ENCODE data around the gene TAF8. TPM values are rescaled to one million over a fixed set of nuclear protein-coding genes. Genes with fewer than 3 reads are reported as not detected.

Gene TAF8
- total RNA-seq, 1 donor from 2014 or later = 26.0 TPM

- DNase-seq (ENCODE audit: low spot score in 2 of 2) = no peak
- intact Hi-C loops (cut with DNase I) = no loop called here
- Histone ChIP-seq H3K4me3 (no peak overlapping the region), H3K9me3 (no peaks in the 10 kb centered on the region), H3K27me3 (no peaks in the 10 kb centered on the region), H3K27ac (no peak overlapping the region), H3K4me1 (no peaks in the 10 kb centered on the region), H3K36me3 (no peaks in the 10 kb centered on the region)
- no peak for TF ChIP-seq CTCF (IDR thresholded peaks at IDR 0.05)
Observed at GRCh38 chr6:42123379-42124103, 73.2 kb downstream of the TAF8 start.

- TF ChIP-seq CTCF (IDR thresholded peaks at IDR 0.05) = no peak
- no peak for DNase-seq (ENCODE audit: low spot score in 2 of 2)
- H3K9me3 ChIP-seq = no peaks in the 10 kb centered on the region
- no peak overlapping the region for H3K4me3 ChIP-seq
- H3K4me1 ChIP-seq = no peaks in the 10 kb centered on the region
- H3K27me3 ChIP-seq = no peaks in the 10 kb centered on the region
- intact Hi-C loops (cut with DNase I) = no loop called here
- no peaks in the 10 kb centered on the region for H3K36me3 ChIP-seq
- H3K27ac ChIP-seq = no peak overlapping the region
Observed at GRCh38 chr6:42124223-42124836, 74.0 kb downstream of the TAF8 start.

- Histone ChIP-seq H3K27ac (no peak overlapping the region), H3K4me1 (no peaks in the 10 kb centered on the region), H3K9me3 (no peaks in the 10 kb centered on the region), H3K27me3 (no peaks in the 10 kb centered on the region), H3K36me3 (no peaks in the 10 kb centered on the region), H3K4me3 (no peak overlapping the region)
- intact Hi-C loops (cut with DNase I) = no loop called here
- no peak for TF ChIP-seq CTCF (IDR thresholded peaks at IDR 0.05)
- DNase-seq (ENCODE audit: low spot score in 2 of 2) = no peak
Observed at GRCh38 chr6:42125231-42125630, 74.9 kb downstream of the TAF8 start.

- no peak for DNase-seq (ENCODE audit: low spot score in 2 of 2)
- Histone ChIP-seq H3K4me3 (no peak overlapping the region), H3K9me3 (no peaks in the 10 kb centered on the region), H3K27me3 (no peaks in the 10 kb centered on the region), H3K36me3 (no peaks in the 10 kb centered on the region), H3K27ac (no peak overlapping the region), H3K4me1 (no peaks in the 10 kb centered on the region)
- intact Hi-C loops (cut with DNase I) = no loop called here
- no peak for TF ChIP-seq CTCF (IDR thresholded peaks at IDR 0.05)
Observed at GRCh38 chr6:42125663-42126062, 75.3 kb downstream of the TAF8 start.

GRCh38 chr6:42128460-42129359, 78.4 kb downstream of the TAF8 start:
- no peaks in the 10 kb centered on the region for H3K36me3 ChIP-seq
- H3K9me3 ChIP-seq = no peaks in the 10 kb centered on the region
- H3K4me3 ChIP-seq = no peak overlapping the region
- H3K27me3 ChIP-seq = no peaks in the 10 kb centered on the region
- no peak for TF ChIP-seq CTCF (IDR thresholded peaks at IDR 0.05)
- no peak overlapping the region for H3K27ac ChIP-seq
- DNase-seq (ENCODE audit: low spot score in 2 of 2) = no peak
- H3K4me1 ChIP-seq = no peaks in the 10 kb centered on the region
- intact Hi-C loops (cut with DNase I) = no loop called here
